ENCODE data around the gene LMTK3.

DNA sequence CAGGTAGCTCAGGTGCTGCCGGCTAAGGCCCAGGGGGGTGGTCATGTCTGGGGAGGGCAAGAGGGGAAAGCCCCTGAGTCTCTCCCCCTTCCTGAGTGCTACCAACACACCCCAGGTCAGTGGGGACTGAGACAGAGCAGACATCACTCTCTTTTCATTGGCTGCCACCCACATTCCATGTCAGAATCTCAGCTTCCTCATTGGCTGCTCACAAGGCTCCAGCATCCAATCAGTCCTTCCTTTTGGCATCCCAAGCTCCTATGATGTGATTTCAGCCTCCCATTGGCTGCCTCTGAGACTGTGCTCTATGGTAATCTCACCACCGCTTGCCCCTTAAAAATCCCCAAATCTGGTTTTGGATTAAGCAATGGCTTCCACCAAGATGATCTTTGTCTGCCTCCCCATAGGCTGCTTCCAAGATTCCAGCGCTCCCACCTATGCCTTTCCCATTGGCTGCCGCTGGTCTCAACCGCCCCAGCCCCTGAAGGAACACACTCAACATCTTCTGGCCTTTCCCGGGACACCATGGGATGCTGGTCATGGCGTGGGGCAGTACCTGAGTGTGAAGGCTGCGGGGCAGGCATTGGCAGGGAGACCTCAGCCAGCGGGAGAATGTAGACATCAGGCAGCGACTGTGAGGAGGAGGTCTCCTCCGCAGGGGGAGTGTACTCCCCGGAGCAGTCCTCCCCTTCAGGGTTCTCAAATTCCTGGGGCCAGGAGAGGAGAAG is 2.0 kb downstream of the LMTK3 start:
- TF ChIP-seq, protein P1, sequence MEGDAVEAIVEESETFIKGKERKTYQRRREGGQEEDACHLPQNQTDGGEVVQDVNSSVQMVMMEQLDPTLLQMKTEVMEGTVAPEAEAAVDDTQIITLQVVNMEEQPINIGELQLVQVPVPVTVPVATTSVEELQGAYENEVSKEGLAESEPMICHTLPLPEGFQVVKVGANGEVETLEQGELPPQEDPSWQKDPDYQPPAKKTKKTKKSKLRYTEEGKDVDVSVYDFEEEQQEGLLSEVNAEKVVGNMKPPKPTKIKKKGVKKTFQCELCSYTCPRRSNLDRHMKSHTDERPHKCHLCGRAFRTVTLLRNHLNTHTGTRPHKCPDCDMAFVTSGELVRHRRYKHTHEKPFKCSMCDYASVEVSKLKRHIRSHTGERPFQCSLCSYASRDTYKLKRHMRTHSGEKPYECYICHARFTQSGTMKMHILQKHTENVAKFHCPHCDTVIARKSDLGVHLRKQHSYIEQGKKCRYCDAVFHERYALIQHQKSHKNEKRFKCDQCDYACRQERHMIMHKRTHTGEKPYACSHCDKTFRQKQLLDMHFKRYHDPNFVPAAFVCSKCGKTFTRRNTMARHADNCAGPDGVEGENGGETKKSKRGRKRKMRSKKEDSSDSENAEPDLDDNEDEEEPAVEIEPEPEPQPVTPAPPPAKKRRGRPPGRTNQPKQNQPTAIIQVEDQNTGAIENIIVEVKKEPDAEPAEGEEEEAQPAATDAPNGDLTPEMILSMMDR (IDR thresholded peaks at IDR 0.05; ENCODE audit: low read depth, low read length, poor library complexity, severe bottlenecking) = no peak
- no peak for TF ChIP-seq EZH2phosphoT487 (IDR thresholded peaks at IDR 0.05; ENCODE audit: borderline replicate concordance, low read length)
